ENCODE results near the gene SDHAF2.
A peak's percentile ranks its signal among the peaks of the same experiment; 100 is the strongest.
"Not testable (repeated sequence)": the region's sequence is repeated elsewhere in the genome, so short reads cannot be mapped to it uniquely, and the experiment has no call there.

The SDHAF2 gene

GRCh38 chr11:61474013-61474643 is 44.2 kb downstream of the SDHAF2 start:
- DNase-seq (ENCODE audit: insufficient read length, low spot score) (no peak), FAIRE-seq (no peak)

DNA sequence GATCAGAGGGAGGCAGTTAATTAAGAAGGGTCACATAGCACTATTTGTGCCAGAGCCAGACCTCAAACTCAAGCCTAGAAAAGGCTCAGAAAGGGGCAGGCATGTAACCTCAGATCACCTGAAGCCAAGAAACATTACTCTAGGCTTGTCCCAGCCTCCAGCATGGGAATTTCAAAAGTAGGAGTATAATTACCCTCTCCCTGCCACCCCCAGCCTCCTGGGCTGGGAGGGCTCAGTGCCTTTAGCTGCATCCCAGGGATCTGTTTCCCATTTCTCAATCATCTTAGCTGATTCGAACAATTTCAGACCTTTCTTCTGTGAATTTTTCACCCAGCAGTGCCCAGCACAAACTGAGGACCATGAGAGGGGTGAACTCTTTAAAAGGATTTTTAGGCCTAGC is 45.5 kb downstream of the SDHAF2 start:
- DNase-seq (ENCODE audit: insufficient read length, low spot score) (no peak), FAIRE-seq (no peak)

GRCh38 chr11:61476371-61476770 is 46.4 kb downstream of the SDHAF2 start:
- DNase-seq (ENCODE audit: insufficient read length, low spot score) = no peak
- FAIRE-seq = no peak

DNA sequence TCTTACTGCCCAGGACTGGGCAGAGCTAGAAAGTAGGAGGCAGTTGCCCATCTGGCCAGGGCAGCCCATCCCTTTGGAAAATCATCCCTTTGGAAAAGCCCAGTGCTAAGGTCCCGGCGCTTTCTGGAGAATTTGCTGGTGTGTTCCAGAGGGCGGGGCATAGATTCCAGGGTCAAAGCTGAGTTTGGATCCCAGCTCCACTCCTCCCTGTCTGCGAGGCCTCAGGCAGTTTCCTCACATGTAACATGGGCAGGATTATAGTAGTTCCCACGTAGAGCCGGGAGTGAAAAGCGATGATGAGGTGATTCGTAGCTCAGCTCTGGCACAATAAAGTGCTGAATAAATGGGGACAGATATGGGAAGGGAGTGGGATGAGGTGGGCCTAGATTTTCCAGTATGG is 47.2 kb downstream of the SDHAF2 start:
- FAIRE-seq = no peak
- DNase-seq (ENCODE audit: insufficient read length, low spot score) = no peak

DNA sequence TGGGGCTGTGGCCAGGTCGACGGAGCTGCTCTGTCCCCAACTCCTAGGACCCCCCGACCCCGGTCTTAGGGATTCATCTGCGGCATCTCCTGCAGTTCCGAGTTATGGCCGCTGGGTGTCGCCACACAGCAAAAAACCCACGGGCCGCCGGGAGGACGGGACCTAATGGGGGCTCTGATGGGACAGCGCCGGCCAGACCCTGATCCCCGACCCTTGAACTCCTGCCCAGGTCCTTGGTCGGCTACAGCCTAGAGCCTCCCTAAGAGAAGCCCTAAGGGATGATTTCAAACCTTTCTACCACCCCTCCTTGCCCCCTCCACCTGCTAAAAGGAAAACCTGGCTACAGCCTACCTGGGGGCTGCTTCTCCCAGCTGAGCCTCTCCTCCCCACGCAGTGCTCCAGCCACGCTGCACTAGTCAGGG is 47.8 kb downstream of the SDHAF2 start:
- DNase-seq (ENCODE audit: insufficient read length, low spot score) = peak; percentile 64
- no peak for FAIRE-seq

DNA sequence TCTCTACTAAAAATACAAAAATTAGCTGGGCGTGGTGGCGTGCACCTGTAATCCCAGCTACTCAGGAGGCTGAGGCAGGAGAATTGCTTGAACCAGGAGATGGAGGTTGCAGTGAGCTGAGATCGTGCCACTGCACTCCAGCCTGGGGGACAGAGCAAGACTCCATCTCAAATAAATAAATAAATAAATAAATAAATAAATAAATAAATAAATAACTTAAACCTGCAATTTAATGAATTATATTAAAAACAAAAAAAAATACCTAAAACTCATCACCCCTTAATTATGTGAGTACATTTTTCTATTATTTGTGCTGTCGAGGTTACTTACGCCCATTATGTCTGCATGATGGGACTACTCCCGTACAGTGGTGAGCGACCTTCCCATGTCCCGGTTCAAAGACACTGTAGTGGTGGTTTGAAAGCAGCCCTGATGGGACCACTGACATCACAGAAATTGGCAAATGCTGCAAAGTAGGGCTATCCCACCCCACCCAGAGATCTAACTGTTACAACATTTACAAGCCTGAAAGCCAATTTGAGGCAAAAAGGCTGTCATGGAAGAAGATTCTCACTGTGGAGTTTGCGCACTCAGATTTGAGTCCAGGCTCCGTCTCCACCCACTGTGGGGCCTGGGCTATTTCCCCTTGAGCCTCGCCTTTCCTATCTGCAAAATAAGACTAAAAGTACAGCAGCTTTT is 49.6 kb downstream of the SDHAF2 start:
- DNase-seq (ENCODE audit: insufficient read length, low spot score); FAIRE-seq: not testable (repeated sequence)

DNA sequence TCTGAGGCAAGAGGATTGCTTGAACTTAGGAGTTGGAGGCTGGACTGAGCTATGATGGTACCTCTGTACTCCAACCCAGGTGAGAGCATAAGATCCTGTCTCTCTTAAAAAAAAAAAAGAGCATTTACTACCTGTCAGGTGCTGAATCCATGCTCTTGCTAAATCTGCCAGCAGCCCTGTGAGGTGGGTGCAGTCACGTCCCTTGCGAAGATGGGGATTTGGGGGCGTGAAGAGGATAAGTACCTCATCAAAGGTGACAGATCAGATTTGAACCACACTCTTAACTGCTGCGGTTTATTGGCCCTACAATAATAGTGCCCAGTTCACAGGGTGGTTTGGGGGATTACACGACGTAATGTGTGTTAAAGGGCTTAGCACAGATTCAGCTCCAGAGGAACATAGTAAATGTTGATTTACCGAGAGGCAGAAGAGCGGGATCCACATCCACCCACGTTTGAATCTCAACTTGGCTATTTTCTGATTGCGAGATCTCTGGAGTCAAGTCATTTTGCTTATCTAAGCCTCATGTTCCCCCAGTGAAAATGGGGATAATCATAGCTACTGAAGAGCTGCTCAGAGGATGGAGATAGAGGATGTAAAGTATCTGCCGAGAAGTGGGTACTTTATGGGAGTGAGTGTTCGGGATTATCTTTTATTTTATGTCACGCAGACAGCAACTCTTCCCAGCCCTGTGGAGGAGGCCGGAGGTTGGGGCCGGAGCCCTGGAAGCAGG is 50.5 kb downstream of the SDHAF2 start:
- FAIRE-seq = no peak

GRCh38 chr11:61480994-61481335 is 51.0 kb downstream of the SDHAF2 start:
- FAIRE-seq = no peak
- DNase-seq (ENCODE audit: insufficient read length, low spot score) = no peak

More for the DNA sequence above, 50.5 kb downstream of the SDHAF2 start:
- no peak for DNase-seq (ENCODE audit: insufficient read length, low spot score)

DNA sequence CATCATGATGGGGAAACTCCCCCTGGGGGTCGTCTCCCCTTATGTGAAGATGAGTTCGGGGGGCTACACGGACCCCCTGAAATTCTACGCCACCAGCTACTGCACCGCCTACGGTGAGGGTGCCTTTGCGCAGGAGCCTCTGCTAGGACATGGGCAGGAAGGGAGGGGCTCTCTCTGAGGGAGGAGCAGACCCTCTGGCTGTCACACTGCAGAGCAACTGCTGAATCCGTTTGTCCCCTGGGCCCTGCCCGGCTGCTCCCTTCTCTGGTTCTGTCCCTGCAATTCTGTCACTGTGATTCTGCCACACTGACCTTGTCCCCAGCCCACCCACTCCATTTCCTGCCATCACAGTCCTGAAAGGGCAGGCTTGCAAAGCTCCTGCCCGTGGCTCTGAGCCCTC is 51.9 kb downstream of the SDHAF2 start:
- no peak for FAIRE-seq
- DNase-seq (ENCODE audit: insufficient read length, low spot score) = no peak

GRCh38 chr11:61482513-61482912 is 52.6 kb downstream of the SDHAF2 start:
- FAIRE-seq (no peak), DNase-seq (ENCODE audit: insufficient read length, low spot score) (no peak)

DNA sequence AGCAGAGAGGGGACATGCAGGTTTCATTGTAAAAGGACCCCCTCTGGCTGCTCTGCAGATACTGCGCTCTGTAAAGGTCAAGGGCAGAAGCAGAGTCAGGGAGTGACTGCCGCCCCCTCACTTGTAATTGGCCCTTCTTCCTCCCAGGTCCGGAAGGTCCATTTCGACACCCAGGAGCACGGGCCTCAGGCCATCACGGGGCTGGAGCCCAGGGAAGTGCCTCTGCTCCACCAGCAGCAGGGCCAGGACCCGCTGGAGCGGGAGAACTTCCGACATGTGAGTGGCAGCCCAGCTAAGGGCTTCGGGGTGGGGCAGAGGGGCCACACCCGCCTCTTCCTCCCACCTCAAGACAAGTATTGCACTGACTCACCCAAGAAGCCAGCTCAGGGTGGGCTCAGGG is 54.6 kb downstream of the SDHAF2 start:
- DNase-seq (ENCODE audit: insufficient read length, low spot score) = no peak
- no peak for FAIRE-seq

GRCh38 chr11:61485080-61485479 is 55.2 kb downstream of the SDHAF2 start:
- FAIRE-seq (no peak), DNase-seq (ENCODE audit: insufficient read length, low spot score) (no peak)

GRCh38 chr11:61486011-61486620 is 56.2 kb downstream of the SDHAF2 start:
- FAIRE-seq (no peak), DNase-seq (ENCODE audit: insufficient read length, low spot score) (no peak)

- FAIRE-seq (no peak), DNase-seq (ENCODE audit: insufficient read length, low spot score) (no peak)
These were observed 56.9 kb downstream of the SDHAF2 start for GRCh38 chr11:61486779-61487178.

GRCh38 chr11:61487342-61488025 is 57.6 kb downstream of the SDHAF2 start:
- no peak for FAIRE-seq
- DNase-seq (ENCODE audit: insufficient read length, low spot score) = no peak

DNA sequence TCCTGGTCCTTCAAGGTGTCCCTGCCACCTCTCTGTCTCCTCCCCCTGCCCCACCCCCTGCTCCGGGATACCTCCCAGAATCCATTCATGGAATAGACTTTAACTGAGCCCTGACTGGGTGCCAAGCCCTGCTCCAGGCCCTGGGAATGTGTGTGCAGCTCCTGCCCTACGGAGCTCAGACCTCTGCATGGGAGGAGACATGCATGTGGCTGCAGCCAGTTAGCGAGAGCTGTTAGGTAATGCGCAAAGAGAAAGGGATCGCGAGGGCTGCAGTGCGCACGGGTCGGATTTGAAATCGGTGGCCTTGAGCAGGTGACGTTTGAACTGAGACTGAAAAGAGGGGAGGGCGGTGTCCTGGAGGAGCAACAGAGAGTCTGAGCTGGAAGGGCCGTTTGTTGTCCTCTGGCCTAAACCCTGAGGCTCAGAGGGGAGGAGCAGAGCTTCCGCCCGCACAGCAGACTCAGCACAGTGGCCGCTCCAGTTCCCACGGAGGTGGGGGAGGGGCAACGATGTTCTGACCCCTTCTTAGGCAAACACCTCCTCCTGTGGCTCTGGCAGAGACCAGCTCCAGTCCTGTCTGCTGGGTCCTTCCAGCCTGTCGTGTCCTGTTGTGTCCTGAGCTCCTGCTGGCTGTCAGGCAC is 58.8 kb downstream of the SDHAF2 start:
- no peak for FAIRE-seq
- DNase-seq (ENCODE audit: insufficient read length, low spot score) = no peak

DNA sequence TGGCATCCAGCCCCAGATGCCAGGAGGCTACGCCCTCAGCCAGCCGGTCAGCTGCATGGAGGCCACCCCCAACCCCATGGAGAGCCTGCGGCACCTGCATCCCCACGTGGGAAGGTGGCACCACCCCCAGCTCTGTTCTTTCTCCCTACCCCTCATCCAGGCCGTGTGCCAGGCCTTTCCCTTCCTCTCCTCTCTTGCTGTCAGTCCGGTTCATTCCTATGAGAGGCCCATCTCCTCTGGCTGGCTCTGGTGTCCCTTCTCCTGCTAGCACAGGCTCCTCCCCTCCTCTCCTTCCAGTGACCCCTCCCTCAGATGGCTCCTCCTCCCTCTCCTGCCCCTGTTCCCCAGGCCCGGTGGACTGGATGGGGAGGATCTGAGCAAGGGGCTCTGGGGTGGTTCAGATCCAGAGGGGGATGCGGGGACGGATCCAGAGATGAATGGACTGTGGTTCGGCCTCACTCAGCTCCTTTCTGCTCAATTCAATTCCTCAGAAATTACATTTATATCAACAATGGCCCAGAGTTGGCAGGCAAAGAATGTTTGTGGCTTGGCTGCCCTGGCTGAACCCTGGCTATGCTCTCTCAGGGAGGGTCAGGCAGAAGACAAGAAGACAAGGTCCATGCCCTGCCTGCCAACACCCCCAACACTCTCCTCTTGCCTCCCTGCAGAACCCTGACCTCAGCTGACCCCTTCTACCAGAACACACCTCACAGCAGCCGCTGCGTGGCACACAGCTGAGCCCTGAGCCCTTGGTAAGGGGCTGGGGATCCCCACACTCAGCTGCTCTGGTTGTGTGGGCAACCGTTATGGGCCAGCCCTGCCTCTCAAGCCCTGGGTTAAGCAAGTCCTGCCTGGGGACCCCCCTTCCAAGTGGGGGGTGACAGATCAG is 60.2 kb downstream of the SDHAF2 start:
- DNase-seq (ENCODE audit: insufficient read length, low spot score) (no peak), FAIRE-seq (no peak)

DNA sequence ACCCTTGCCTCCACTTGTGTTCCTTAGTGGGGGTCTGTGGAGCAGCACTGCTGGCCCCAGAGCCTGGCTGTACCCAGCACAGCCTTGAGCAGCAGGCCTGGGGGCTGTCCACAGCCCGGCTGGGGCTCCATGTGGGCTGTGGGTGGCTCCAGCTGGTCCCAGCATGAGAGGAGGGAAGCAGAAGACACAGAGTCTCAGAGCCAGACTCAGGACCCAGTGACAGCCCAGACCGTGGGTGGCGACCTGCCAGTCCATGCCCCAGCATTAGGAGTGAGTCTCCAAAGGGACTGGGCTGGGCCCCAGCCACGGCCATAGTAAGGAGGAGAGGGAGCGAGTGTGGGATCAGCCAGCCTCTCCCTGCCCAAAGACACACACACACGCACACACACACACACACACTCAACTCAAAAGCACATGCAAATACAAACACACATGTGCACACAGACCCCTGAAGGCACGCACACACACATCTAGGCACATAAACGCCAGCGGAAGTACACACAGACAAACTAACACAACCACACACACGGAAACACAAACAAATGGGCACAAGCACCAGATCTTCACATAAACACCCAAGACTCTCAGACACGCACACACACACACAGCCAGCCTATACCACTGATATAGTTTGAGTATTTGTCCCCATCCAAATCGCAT is 61.9 kb downstream of the SDHAF2 start:
- no peak for FAIRE-seq
- no peak for DNase-seq (ENCODE audit: insufficient read length, low spot score)

DNA sequence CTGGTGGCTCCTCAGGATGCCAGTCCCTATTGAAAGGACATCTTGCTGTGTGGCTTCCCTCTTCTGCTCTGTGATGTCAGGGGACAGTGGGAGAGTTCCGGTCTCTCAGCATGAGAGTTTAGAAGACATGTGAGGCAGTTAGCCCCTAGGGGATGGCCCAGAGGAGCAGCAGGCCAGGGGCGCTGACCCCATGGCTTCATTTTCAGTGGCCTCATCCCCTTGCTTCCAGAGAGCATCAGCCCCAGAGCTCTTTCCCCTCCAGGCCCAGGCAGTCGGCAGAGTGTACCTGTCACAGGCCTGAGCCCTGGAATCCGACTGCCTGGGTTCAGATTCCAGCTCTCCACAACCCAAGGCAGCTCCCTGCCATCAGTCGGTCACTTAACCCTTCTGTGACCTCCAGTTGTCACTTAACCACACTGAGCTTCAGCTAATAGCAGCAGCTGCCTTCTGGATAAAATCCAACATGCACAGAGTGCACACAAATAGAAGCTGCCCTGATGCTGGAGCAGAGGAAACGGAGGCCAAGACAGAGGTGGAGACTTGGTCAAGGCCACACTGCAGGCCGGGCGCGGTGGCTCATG is 64.5 kb downstream of the SDHAF2 start:
- DNase-seq (ENCODE audit: insufficient read length, low spot score) (no peak), FAIRE-seq (no peak)
